ENCODE results near the gene WDR48.

Gene WDR48

DNA sequence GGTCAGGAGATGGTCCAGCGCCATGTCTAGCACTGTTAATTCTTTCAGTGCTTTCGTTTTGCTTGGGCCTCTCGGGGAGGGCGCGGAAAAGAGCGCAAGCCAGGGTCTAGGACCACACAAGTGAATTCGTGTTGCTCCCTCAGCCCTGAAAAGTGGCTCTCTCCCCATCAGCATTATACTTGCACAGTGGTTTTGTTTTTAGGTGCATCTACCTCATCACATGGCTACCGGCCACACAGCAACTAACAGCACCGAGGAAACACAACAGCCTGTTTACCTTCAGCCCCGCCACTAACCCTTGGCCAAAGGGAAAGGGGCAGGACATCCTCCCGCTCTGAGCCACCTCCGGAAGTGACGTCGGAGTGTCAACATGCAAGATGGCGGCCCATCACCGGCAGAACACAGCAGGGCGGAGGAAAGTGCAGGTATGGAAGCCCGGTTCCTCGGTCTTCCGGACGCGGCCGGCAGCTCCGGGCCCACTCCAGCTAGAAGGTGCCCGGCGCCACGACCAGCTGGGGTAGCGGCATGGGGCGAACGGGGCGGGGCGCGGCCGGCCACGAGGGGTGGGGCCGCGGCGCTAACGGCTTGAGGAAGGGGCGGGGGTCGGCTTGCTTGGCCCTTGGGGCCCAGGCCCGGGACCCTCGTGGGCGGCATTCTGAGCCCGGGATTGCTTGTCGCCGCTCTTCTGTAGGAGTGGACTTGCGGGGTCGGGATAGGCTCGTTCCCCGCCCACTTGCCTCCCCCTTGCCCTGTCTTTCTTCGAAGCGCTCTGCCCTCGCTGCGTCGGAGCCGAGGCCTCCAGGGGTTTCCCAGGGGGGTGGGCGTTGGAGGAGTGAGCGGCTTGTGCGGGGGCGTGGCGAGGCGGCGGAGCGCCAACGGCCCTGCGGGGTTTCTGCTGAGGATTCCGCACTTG lies at the start of gene WDR48, which contains the start of gene SCN11A:
Gene WDR48 (plus strand): TSS at position 368 of the 913 bp plus-strand sequence. CDS start 10 bp downstream, at position 378.
Gene SCN11A (minus strand): TSS at position 296 of the 913 bp plus-strand sequence. CDS start 101,582 bp downstream, outside the sequence.
- no peaks in the 10 kb centered on the region for H3K9me3 ChIP-seq (ENCODE audit: low read length)
- peaks cover 25% of the 10 kb centered on the region for H3K4me1 ChIP-seq (ENCODE audit: insufficient read depth, low read length)
- H3K27me3 ChIP-seq (ENCODE audit: insufficient read depth, low read length), result no peaks in the 10 kb centered on the region
- H3K4me3 ChIP-seq (ENCODE audit: low read length), result peak within 1 kb of the TSS; percentile 61
- no peaks in the 10 kb centered on the region for H3K36me3 ChIP-seq (ENCODE audit: insufficient read depth, low read length)
- H2AFZ ChIP-seq (ENCODE audit: low read depth, low read length), result peak within 1 kb of the TSS; percentile 47

DNA sequence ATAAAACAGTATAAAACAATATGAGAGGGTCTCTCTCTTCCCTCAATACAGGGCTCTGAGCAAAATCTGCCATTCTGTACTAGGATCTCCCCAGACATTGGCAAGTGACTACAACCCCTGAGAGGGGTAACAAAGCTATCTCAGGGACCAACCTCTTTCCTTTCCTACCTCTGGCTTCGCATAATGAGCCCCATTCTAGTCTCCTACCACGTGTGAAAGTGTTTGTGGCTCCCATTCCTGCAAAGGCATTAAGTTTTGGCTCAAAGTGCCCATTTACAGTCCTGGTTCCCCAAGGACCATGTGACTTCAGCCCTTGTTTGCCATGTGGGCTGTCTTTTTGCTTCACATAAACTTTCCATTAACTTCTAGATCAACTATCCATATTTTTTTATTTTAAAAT lies 46.5 kb upstream of the WDR48 start:
- Histone ChIP-seq H3K36me3 (ENCODE audit: insufficient read depth, low read length) (no peaks in the 10 kb centered on the region), H3K4me1 (ENCODE audit: insufficient read depth, low read length) (no peaks in the 10 kb centered on the region), H3K4me3 (ENCODE audit: low read length) (no peak overlapping the region), H3K27me3 (ENCODE audit: insufficient read depth, low read length) (no peaks in the 10 kb centered on the region), H2AFZ (ENCODE audit: low read depth, low read length) (no peak overlapping the region), H3K9me3 (ENCODE audit: low read length) (no peaks in the 10 kb centered on the region)

DNA sequence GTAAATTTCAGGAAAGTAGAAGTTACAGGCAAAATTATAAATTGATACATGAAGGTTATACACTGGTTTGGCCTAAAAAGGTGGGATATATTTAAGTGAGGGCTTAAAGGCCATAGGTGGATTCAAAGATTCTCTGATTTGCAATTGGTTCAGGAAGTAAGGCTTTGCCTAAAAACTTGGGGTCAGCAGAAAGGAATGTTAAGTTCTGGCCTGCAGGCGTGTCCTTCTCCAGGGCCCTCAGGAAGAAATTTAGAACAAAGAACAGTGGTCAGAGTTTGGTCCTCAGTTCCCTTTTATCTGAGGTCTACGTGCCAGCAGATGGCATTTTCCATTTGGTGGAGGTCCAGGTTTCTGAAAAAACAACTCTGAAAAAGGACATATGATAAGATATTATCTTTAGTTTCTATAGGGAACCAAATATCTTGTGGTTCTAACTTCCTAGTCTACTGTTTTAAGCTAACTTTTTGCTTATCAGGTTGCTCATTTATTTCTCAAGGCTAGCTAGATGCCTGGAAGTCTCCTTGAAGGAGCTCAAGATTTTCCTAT lies 40.6 kb upstream of the WDR48 start:
- H3K9me3 ChIP-seq (ENCODE audit: low read length), result no peaks in the 10 kb centered on the region
- H3K4me1 ChIP-seq (ENCODE audit: insufficient read depth, low read length), result no peaks in the 10 kb centered on the region
- H3K4me3 ChIP-seq (ENCODE audit: low read length), result no peak overlapping the region
- no peaks in the 10 kb centered on the region for H3K27me3 ChIP-seq (ENCODE audit: insufficient read depth, low read length)
- H2AFZ ChIP-seq (ENCODE audit: low read depth, low read length), result no peak overlapping the region
- H3K36me3 ChIP-seq (ENCODE audit: insufficient read depth, low read length), result no peaks in the 10 kb centered on the region

DNA sequence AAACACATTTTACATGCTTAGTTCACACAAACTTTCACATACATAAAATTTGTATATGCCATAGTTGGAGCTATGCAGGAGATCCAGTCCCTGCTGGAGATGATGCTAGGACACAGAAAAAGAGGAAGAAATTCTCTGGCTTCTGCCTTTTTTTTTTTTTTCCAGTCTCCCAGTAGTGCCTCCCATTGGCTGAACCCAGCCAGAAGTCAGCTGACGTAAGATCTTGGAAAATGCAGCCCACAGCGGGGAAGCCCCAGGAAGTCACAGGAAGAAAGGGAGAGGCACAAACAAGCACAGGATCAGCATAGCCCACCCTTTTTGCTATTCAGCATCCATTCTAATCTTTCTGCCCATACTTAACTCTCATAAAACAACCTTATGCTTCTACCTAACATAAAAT lies 38.5 kb upstream of the WDR48 start:
- Histone ChIP-seq H3K9me3 (ENCODE audit: low read length) (no peaks in the 10 kb centered on the region), H2AFZ (ENCODE audit: low read depth, low read length) (no peak overlapping the region)

DNA sequence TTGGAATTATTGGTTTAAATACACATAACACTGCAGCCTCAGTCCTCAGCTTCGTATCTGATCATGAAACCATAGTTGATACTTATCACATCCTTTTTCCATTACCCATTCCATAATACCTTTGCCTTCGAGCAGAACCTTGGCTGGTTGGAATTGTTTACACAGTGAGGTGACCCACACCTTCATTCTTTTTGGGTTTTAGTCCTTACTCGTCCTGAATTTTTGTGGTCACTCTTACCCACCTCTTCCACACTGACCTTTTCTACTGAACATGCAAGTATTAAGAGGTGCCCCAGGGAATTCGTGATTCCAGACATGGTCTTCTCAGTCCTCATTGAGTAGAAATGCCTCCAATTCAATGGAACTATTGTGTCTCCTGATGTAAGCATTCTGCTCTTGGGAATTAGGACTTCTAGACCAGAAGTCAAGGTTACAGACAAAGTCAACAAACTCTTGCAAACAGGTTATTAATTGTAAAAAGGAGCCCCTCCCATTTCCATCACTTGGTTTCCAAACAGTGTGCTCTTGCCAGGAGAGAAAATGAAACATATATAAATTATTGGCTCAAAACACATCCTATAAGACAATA lies 37.8 kb upstream of the WDR48 start:
- H3K4me1 ChIP-seq (ENCODE audit: insufficient read depth, low read length), result no peaks in the 10 kb centered on the region
- no peaks in the 10 kb centered on the region for H3K36me3 ChIP-seq (ENCODE audit: insufficient read depth, low read length)
- no peaks in the 10 kb centered on the region for H3K27me3 ChIP-seq (ENCODE audit: insufficient read depth, low read length)
- H3K4me3 ChIP-seq (ENCODE audit: low read length), result no peak overlapping the region
- H3K9me3 ChIP-seq (ENCODE audit: low read length), result no peaks in the 10 kb centered on the region
- H2AFZ ChIP-seq (ENCODE audit: low read depth, low read length), result no peak overlapping the region

More for the DNA sequence above, 38.5 kb upstream of the WDR48 start:
- no peaks in the 10 kb centered on the region for H3K4me1 ChIP-seq (ENCODE audit: insufficient read depth, low read length)
- no peaks in the 10 kb centered on the region for H3K27me3 ChIP-seq (ENCODE audit: insufficient read depth, low read length)
- H3K36me3 ChIP-seq (ENCODE audit: insufficient read depth, low read length), result no peaks in the 10 kb centered on the region
- no peak overlapping the region for H3K4me3 ChIP-seq (ENCODE audit: low read length)

DNA sequence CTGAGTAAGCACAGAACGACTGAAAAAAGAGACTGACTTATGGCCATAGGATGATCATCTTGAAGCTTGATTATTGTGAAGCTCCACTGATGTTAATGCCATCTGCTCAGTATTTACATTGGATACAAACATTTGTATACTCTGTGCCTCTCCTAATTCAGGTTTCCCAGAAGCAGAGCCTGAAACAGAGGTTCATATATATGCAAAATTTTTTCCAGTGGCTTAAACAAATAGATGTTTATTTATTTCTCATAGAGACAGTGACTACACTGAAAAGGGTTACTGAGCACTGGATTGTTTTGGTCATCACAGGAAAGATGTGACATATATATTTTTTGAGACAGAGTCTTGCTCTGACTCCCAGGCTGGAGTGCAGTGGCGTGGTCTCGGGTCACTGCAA lies 36.4 kb upstream of the WDR48 start:
- Histone ChIP-seq H2AFZ (ENCODE audit: low read depth, low read length) (no peak overlapping the region), H3K9me3 (ENCODE audit: low read length) (no peaks in the 10 kb centered on the region), H3K4me1 (ENCODE audit: insufficient read depth, low read length) (no peaks in the 10 kb centered on the region), H3K4me3 (ENCODE audit: low read length) (no peak overlapping the region), H3K36me3 (ENCODE audit: insufficient read depth, low read length) (no peaks in the 10 kb centered on the region), H3K27me3 (ENCODE audit: insufficient read depth, low read length) (no peaks in the 10 kb centered on the region)

DNA sequence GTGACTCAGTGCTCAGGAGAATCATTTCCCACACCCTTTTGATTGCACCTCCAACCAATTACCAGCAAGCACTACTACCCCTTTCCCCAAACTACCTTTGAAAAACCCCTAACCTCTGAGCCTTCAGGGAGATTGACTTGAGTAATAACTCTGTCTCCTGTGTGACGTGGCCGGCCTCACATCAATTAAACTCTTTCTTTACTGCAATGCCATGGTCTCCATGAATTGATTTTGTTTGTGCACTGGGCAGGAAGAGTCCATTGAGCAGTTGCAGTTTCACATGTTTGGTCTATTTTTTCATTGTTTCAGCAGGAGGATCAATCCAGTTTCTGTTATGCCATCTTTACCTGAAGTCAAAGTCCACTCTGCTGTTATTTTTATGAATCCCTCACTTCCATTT lies 32.5 kb upstream of the WDR48 start:
- Histone ChIP-seq H2AFZ (ENCODE audit: low read depth, low read length) (no peak overlapping the region), H3K4me3 (ENCODE audit: low read length) (no peak overlapping the region), H3K4me1 (ENCODE audit: insufficient read depth, low read length) (peaks cover 9% of the 10 kb centered on the region), H3K27me3 (ENCODE audit: insufficient read depth, low read length) (no peaks in the 10 kb centered on the region), H3K36me3 (ENCODE audit: insufficient read depth, low read length) (no peaks in the 10 kb centered on the region), H3K9me3 (ENCODE audit: low read length) (no peaks in the 10 kb centered on the region)

DNA sequence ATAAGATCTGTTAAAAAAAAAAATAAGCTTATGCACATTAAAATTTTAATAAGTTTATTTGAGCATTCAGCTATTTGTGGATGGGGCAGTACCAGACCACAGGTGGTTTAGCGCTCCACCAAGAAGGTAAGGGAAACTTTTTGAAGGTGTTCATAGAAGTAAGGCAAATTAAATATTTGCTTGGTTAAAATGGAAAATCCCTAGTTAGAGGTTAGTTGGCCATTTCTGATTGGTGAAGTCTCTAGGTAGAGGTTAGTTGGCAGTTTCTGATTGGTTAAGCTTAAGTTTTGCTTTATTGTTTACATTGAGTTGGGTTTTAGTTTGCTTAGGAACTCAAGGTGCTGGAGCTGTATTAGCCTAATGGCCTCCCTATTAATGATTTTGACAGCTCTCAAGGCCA lies 30.8 kb upstream of the WDR48 start:
- no peaks in the 10 kb centered on the region for H3K27me3 ChIP-seq (ENCODE audit: insufficient read depth, low read length)
- H3K4me3 ChIP-seq (ENCODE audit: low read length), result no peak overlapping the region
- H3K9me3 ChIP-seq (ENCODE audit: low read length), result no peaks in the 10 kb centered on the region
- no peaks in the 10 kb centered on the region for H3K36me3 ChIP-seq (ENCODE audit: insufficient read depth, low read length)
- H2AFZ ChIP-seq (ENCODE audit: low read depth, low read length), result no peak overlapping the region
- peaks cover 17% of the 10 kb centered on the region for H3K4me1 ChIP-seq (ENCODE audit: insufficient read depth, low read length)

DNA sequence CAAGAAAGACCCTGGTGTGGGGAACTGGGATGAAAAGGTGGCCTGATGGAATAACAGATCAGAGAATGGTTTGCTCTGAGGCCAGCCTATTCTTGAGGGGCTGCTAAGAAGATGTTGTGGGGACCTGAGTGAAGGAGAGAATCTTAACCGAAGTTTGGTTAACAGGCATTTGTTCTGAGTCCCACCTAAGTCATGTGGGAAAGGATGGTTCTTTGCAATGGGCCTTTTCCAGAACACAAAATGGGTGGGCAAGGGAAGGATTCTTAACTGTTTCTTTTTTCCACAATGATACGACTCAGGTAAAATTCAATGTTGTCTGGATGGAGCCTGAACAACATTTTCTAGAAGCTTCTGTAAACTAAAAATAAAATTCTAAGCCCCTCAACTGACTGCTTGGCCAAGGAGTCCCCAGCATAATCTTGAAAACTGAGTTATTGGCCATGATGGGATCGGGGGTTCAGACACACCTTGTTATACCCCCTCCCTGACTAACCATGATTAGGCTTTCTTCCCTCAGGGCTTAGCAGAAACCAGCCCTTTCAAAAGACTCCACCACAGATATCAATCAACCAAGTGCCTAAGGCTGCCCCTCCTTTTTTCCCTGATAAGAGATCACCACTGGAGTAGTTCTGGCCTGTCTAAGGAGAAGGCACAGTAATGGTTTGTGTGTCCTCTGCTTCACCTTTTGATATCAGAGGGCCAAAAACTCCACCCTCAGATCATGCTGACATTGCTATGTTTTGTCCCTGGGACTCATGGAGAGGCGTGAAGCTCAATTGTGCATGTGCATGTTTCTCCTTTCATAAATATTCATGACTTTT lies 30.1 kb upstream of the WDR48 start:
- Histone ChIP-seq H3K4me1 (ENCODE audit: insufficient read depth, low read length) (peaks cover 17% of the 10 kb centered on the region), H3K36me3 (ENCODE audit: insufficient read depth, low read length) (no peaks in the 10 kb centered on the region), H3K9me3 (ENCODE audit: low read length) (no peaks in the 10 kb centered on the region), H3K27me3 (ENCODE audit: insufficient read depth, low read length) (no peaks in the 10 kb centered on the region), H3K4me3 (ENCODE audit: low read length) (no peak overlapping the region), H2AFZ (ENCODE audit: low read depth, low read length) (no peak overlapping the region)

DNA sequence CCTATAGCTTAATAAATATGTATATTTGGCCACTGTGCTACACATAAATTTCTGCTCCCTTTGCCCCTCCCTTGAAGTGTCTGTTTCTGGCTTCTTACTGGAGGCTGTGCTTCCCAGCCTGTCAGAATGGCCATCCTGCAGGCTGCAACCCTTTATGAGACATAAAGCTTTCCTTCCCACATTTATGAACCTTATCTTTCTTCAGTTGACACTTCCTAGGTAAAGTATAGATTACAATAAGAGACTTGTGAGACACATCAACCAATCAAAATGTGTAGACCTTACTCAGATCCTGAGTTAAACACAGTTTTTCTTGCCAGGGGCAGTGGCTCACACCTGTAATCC lies 29.6 kb upstream of the WDR48 start:
- Histone ChIP-seq H3K4me3 (ENCODE audit: low read length) (no peak overlapping the region), H3K36me3 (ENCODE audit: insufficient read depth, low read length) (no peaks in the 10 kb centered on the region), H2AFZ (ENCODE audit: low read depth, low read length) (no peak overlapping the region), H3K4me1 (ENCODE audit: insufficient read depth, low read length) (peaks cover 17% of the 10 kb centered on the region), H3K9me3 (ENCODE audit: low read length) (no peaks in the 10 kb centered on the region), H3K27me3 (ENCODE audit: insufficient read depth, low read length) (no peaks in the 10 kb centered on the region)

DNA sequence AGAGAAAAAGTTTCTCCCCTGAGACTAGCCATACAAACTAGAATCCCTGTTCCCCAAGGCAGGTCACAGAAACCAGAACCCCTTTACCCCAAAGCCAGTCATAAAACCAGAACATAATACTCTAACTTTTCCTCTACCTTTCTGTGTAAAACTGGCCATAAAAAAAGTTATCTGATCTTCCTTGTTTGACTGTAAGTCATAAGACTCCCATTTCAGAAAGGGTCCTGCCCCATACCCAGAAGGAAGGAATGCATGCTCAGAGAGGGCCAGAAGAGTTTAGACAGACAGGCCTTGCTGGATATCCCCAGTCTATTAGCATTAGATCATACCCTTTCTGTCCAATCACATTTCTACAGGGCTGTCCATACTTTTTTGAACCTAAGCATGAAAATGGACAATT lies 27.3 kb upstream of the WDR48 start:
- H3K27me3 ChIP-seq (ENCODE audit: insufficient read depth, low read length), result no peaks in the 10 kb centered on the region
- H3K4me1 ChIP-seq (ENCODE audit: insufficient read depth, low read length), result peaks cover 20% of the 10 kb centered on the region
- no peak overlapping the region for H2AFZ ChIP-seq (ENCODE audit: low read depth, low read length)
- no peak overlapping the region for H3K4me3 ChIP-seq (ENCODE audit: low read length)
- H3K9me3 ChIP-seq (ENCODE audit: low read length), result no peaks in the 10 kb centered on the region
- H3K36me3 ChIP-seq (ENCODE audit: insufficient read depth, low read length), result no peaks in the 10 kb centered on the region

DNA sequence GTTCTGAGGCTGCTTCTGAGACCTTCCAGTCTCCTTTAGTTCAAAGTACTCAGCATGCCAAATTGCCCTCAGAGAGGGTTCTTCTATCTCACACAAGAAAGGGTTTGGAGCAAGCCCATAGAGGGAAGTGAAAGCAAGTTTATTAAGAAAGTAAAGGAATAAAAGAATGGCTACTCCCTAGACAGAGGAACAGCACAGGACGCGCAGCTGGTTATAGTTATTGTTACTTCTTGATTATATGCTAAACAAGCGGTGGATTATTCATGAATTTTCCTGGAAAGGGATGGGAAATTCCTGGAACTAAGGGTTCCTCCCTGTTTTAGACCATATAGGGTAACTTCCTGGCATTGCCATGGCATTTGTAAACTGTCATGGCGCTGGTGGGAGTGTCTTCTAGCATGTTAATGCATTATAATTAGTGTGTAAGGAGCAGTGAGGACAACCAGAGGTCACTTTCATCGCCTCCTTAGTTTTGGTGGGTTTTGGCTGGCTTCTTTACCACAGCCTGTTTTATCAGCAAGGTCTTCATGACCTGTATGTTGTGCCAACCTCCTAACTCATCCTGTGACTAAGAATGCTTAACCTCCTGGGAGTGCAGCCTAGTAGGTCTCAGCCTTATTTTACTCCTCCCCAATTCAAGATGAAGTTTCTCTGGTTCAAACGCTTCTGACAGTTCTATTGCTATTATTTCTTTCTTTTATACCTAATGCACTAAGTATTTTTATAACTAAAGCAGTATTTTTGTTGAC lies 26.4 kb upstream of the WDR48 start:
- H3K36me3 ChIP-seq (ENCODE audit: insufficient read depth, low read length), result no peaks in the 10 kb centered on the region
- no peak overlapping the region for H3K4me3 ChIP-seq (ENCODE audit: low read length)
- H2AFZ ChIP-seq (ENCODE audit: low read depth, low read length), result no peak overlapping the region
- peaks cover 29% of the 10 kb centered on the region for H3K4me1 ChIP-seq (ENCODE audit: insufficient read depth, low read length)
- H3K27me3 ChIP-seq (ENCODE audit: insufficient read depth, low read length), result no peaks in the 10 kb centered on the region
- H3K9me3 ChIP-seq (ENCODE audit: low read length), result no peaks in the 10 kb centered on the region

Measured in neuron (in vitro differentiated cells).